ENCODE measurements around the gene PTBP2.

PTBP2 gene

GRCh38 chr1:96837781-96838216 lies 116.2 kb downstream of the PTBP2 start:
- H3K27me3 ChIP-seq, result no peaks in the 10 kb centered on the region
- H3K4me3 ChIP-seq, result no peak overlapping the region
- no peak overlapping the region for H3K9ac ChIP-seq
- no peak for TF ChIP-seq Cebpa-rat (IDR thresholded peaks at IDR 0.05)
- H3K4me1 ChIP-seq, result peaks cover 24% of the 10 kb centered on the region
- H3K36me3 ChIP-seq, result no peaks in the 10 kb centered on the region
- peak overlapping the region; percentile 23; the same call in 1 of the 2 replicates for H3K27ac ChIP-seq
- no peaks in the 10 kb centered on the region for H4K20me1 ChIP-seq
- H3K4me2 ChIP-seq, result peak overlapping the region; percentile 58
- no peaks in the 10 kb centered on the region for H3K9me3 ChIP-seq

GRCh38 chr1:96840396-96840795 lies 118.8 kb downstream of the PTBP2 start:
- no peak overlapping the region for H3K4me2 ChIP-seq
- peaks cover 24% of the 10 kb centered on the region for H3K4me1 ChIP-seq
- H3K9me3 ChIP-seq, result no peaks in the 10 kb centered on the region
- no peak for TF ChIP-seq Cebpa-rat (IDR thresholded peaks at IDR 0.05)
- no peaks in the 10 kb centered on the region for H3K27me3 ChIP-seq
- no peaks in the 10 kb centered on the region for H4K20me1 ChIP-seq
- no peak overlapping the region for H3K9ac ChIP-seq
- H3K4me3 ChIP-seq, result no peak overlapping the region
- no peaks in the 10 kb centered on the region for H3K36me3 ChIP-seq
- H3K27ac ChIP-seq, result no peak overlapping the region

- Histone ChIP-seq H3K4me2 (no peak overlapping the region), H3K4me3 (no peak overlapping the region), H3K9me3 (no peaks in the 10 kb centered on the region), H4K20me1 (no peaks in the 10 kb centered on the region), H3K36me3 (no peaks in the 10 kb centered on the region), H3K9ac (no peak overlapping the region), H3K4me1 (peaks cover 14% of the 10 kb centered on the region), H3K27me3 (no peaks in the 10 kb centered on the region), H3K27ac (no peak overlapping the region)
- TF ChIP-seq Cebpa-rat (IDR thresholded peaks at IDR 0.05), result no peak
Measured at GRCh38 chr1:96842215-96842614, 120.6 kb downstream of the PTBP2 start.

- Histone ChIP-seq H3K9me3 (no peaks in the 10 kb centered on the region), H3K36me3 (no peaks in the 10 kb centered on the region), H3K4me3 (no peak overlapping the region), H3K9ac (no peak overlapping the region), H3K4me2 (no peak overlapping the region), H3K27ac (no peak overlapping the region), H3K4me1 (peaks cover 4% of the 10 kb centered on the region), H4K20me1 (no peaks in the 10 kb centered on the region), H3K27me3 (no peaks in the 10 kb centered on the region)
- TF ChIP-seq Cebpa-rat (IDR thresholded peaks at IDR 0.05), result no peak
Measured at GRCh38 chr1:96843196-96843595, 121.6 kb downstream of the PTBP2 start.

- Histone ChIP-seq H3K9me3 (no peaks in the 10 kb centered on the region), H3K27ac (no peak overlapping the region), H3K27me3 (no peaks in the 10 kb centered on the region), H3K9ac (no peak overlapping the region), H3K36me3 (no peaks in the 10 kb centered on the region), H3K4me2 (no peak overlapping the region), H3K4me1 (no peaks in the 10 kb centered on the region), H3K4me3 (no peak overlapping the region), H4K20me1 (no peaks in the 10 kb centered on the region)
- no peak for TF ChIP-seq Cebpa-rat (IDR thresholded peaks at IDR 0.05)
Measured at GRCh38 chr1:96843601-96844000, 122.0 kb downstream of the PTBP2 start.

GRCh38 chr1:96845464-96845863 lies 123.9 kb downstream of the PTBP2 start:
- Histone ChIP-seq H3K9ac (no peak overlapping the region), H3K4me1 (no peaks in the 10 kb centered on the region)
- TF ChIP-seq Cebpa-rat (IDR thresholded peaks at IDR 0.05), result no peak

GRCh38 chr1:96861836-96862235 lies 140.3 kb downstream of the PTBP2 start:
- Histone ChIP-seq H4K20me1 (no peaks in the 10 kb centered on the region), H3K9ac (no peak overlapping the region), H3K9me3 (no peaks in the 10 kb centered on the region), H3K27ac (no peak overlapping the region), H3K27me3 (no peaks in the 10 kb centered on the region), H3K4me3 (no peak overlapping the region), H3K4me2 (no peak overlapping the region), H3K36me3 (no peaks in the 10 kb centered on the region), H3K4me1 (no peaks in the 10 kb centered on the region)
- TF ChIP-seq Cebpa-rat (IDR thresholded peaks at IDR 0.05), result no peak

More at GRCh38 chr1:96845464-96845863, 123.9 kb downstream of the PTBP2 start:
- no peaks in the 10 kb centered on the region for H3K9me3 ChIP-seq
- no peaks in the 10 kb centered on the region for H3K36me3 ChIP-seq
- H3K4me3 ChIP-seq, result no peak overlapping the region
- H3K4me2 ChIP-seq, result no peak overlapping the region
- no peaks in the 10 kb centered on the region for H4K20me1 ChIP-seq
- no peaks in the 10 kb centered on the region for H3K27me3 ChIP-seq
- no peak overlapping the region for H3K27ac ChIP-seq

GRCh38 chr1:96863449-96863848 lies 141.9 kb downstream of the PTBP2 start:
- Histone ChIP-seq H3K27ac (no peak overlapping the region), H3K27me3 (no peaks in the 10 kb centered on the region), H3K9me3 (no peaks in the 10 kb centered on the region), H3K4me1 (no peaks in the 10 kb centered on the region), H3K9ac (no peak overlapping the region), H4K20me1 (no peaks in the 10 kb centered on the region), H3K4me2 (no peak overlapping the region), H3K4me3 (no peak overlapping the region), H3K36me3 (no peaks in the 10 kb centered on the region)
- TF ChIP-seq Cebpa-rat (IDR thresholded peaks at IDR 0.05), result no peak

Measured in BLaER1 (cell line).